22Rv1 (cell line): Measurements from ENCODE around the gene ADK.

ENCODE experiments used
- ZFX ChIP-seq: fragments of 450-650 bp; IDR thresholded peaks from 2 replicates; pipeline ENCODE4 v1.6.1; 2017; ENCODE audit warnings: antibody characterized with exemption, borderline replicate concordance
- TF ChIP-seq, protein P1 (sequence below): fragments of 450-650 bp; IDR thresholded peaks from 2 replicates; pipeline ENCODE4 v1.5.1; 2017; ENCODE audit warnings: mild to moderate bottlenecking

DNA sequence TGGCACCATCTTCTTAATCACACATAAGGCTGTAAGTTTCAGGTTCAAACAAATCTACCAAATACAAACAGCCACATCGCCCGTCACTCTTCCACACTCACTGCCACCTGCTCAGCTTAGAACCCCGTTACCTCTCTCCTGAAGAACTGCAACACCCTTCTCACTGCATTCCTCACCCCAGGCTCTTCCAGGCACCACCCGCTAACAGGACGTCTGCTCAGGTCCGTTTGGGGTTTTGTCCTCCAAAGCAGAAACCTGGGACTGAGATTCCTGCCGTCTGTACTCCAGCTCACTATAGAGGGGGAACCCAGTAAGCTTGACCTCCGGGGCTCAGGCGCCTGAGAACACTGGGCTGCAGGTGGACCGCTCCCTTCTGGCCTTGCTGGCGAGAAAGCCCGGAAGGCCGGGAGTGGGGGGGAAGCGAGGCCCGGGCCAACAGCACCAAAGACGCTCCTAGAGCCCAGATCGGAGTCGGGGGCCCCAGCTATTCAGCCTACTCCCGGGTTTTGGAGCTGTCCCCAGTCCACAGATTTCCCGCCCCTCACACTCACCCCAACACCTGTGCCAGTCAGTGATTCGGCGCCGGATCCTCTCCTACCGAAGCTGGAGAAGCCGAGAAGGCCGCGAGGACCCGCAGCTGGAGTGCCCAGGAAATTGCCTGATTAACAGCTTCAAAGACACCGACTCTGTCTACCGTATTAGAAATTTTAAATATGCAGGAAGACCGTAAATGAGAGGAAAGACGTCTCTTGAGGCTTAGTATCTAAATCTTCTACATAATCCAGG is 624 bp upstream of the ADK start, which contains the start of gene AP3M1:
- TF ChIP-seq, protein P1, sequence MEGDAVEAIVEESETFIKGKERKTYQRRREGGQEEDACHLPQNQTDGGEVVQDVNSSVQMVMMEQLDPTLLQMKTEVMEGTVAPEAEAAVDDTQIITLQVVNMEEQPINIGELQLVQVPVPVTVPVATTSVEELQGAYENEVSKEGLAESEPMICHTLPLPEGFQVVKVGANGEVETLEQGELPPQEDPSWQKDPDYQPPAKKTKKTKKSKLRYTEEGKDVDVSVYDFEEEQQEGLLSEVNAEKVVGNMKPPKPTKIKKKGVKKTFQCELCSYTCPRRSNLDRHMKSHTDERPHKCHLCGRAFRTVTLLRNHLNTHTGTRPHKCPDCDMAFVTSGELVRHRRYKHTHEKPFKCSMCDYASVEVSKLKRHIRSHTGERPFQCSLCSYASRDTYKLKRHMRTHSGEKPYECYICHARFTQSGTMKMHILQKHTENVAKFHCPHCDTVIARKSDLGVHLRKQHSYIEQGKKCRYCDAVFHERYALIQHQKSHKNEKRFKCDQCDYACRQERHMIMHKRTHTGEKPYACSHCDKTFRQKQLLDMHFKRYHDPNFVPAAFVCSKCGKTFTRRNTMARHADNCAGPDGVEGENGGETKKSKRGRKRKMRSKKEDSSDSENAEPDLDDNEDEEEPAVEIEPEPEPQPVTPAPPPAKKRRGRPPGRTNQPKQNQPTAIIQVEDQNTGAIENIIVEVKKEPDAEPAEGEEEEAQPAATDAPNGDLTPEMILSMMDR = no peak
- TF ChIP-seq ZFX = no peak
